Spleen (tissue), 11 donors: ENCODE measurements around the gene HTR4. TPM values are rescaled to one million over a fixed set of nuclear protein-coding genes. Genes with fewer than 3 reads are reported as not detected.

ENCODE experiments used
- DNase-seq: peaks from one replicate; pipeline ENCODE4 v3.0.0-alpha.2; 2020
- H3K27ac ChIP-seq, 8 donors: fragments of 200-600 bp; sonication (generic) in 7 of 8; 1 replicate in 4 of 8; 2 replicates in 4 of 8; pipeline versions ENCODE4 v1.5.0 to v1.8.0; 2016 to 2021; ENCODE audit warnings: inconsistent platforms in 4 of 8, mild to moderate bottlenecking in 4 of 8, moderate library complexity in 1 of 8
- H3K27me3 ChIP-seq, 7 donors: fragments of 200-600 bp; sonication (generic) in 6 of 7; replicated peaks in 1 of 7; 1 replicate in 4 of 7; 2 replicates in 3 of 7; pipeline versions ENCODE4 v1.5.0 to v1.8.0; 2016 to 2021; ENCODE audit warnings: inconsistent platforms in 3 of 7, mild to moderate bottlenecking in 1 of 7
- H3K36me3 ChIP-seq, 6 donors: fragments of 200-600 bp; sonication (generic) in 5 of 6; 1 replicate in 4 of 6; 2 replicates in 2 of 6; pipeline versions ENCODE4 v1.5.0 to v1.8.0; 2016 to 2021; ENCODE audit warnings: inconsistent platforms in 2 of 6
- H3K4me1 ChIP-seq, 6 donors: fragments of 200-600 bp; sonication (generic) in 5 of 6; 1 replicate in 3 of 6; 2 replicates in 3 of 6; pipeline versions ENCODE4 v1.5.0 to v1.8.0; 2016 to 2021; ENCODE audit warnings: inconsistent platforms in 3 of 6
- H3K4me3 ChIP-seq, 8 donors: fragments of 200-600 bp; sonication (generic) in 7 of 8; 1 replicate in 4 of 8; 2 replicates in 4 of 8; pipeline versions ENCODE4 v1.5.0 to v1.8.0; 2016 to 2021; ENCODE audit warnings: inconsistent platforms in 4 of 8, mild to moderate bottlenecking in 4 of 8, moderate library complexity in 2 of 8
- H3K9me3 ChIP-seq, 8 donors: fragments of 200-600 bp; sonication (generic) in 7 of 8; 1 replicate in 4 of 8; 2 replicates in 4 of 8; pipeline versions ENCODE4 v1.5.0 to v1.8.0; 2016 to 2021; ENCODE audit warnings: inconsistent platforms in 4 of 8
- POLR2A ChIP-seq, 3 donors: fragments of 450-650 bp; IDR thresholded peaks; one replicate each; pipeline ENCODE4 v1.5.1; 2017; ENCODE audit warnings: antibody characterized with exemption in 3 of 3, mild to moderate bottlenecking in 1 of 3
- POLR2AphosphoS5 ChIP-seq, 3 donors: sonication (generic); formaldehyde crosslinking; IDR thresholded peaks; one replicate each; pipeline ENCODE4 v1.5.1; 2017; ENCODE audit warnings: antibody characterized with exemption in 3 of 3
- WGBS, 5 donors: extraction: QIAGEN DNeasy Blood & Tissue Kit in 3 of 5; methylation state at CpG; one replicate each; pipeline versions ENCODE4 v1.1.5 to v1.1.7; 2013 to 2018; 5-methylcytosine and 5-hydroxymethylcytosine counted together
- intact Hi-C: fragments of 100-400 bp; cut with DNase I; formaldehyde crosslinking; loops from one replicate; pipeline ENCODE4 v1.15.0; 2023; ENCODE audit warnings: low total_unique reads
- polyA plus RNA-seq, 3 donors: library from polyadenylated mRNA; stranded (reverse); fragments of 200-250 nt; gene quantifications; one replicate each; pipeline ENCODE4 v1.2.1, GENCODE V29; 2013
- total RNA-seq, 7 donors: library from RNA; depleted of rRNA in 3 of 7; stranded (reverse); fragments of >200 nt in 3 of 7; fragmentation: NEBNext Ultra II Directional in 4 of 7; extraction: Animal tissue kit (Norgen Biotek cat#: 25700) in 4 of 7; gene quantifications; one replicate each; pipeline versions ENCODE4 v1.1.0 to v1.2.1, GENCODE V29; 2016 to 2021
- TF ChIP-seq, protein P1 (sequence below), 11 experiments: fragments of 200-600 bp in 7 of 11; fragments of 450-650 bp in 4 of 11; sonication (generic) in 4 of 11; IDR thresholded peaks in 8 of 11; conservative IDR thresholded peaks in 3 of 11; 1 replicate in 7 of 11; 2 replicates in 4 of 11; pipeline versions ENCODE4 v1.4.0 to v1.8.0; 2016 to 2021; ENCODE audit warnings: antibody characterized with exemption in 11 of 11, inconsistent platforms in 4 of 11, mild to moderate bottlenecking in 1 of 11
- donor health status: healthy with polysubstance abuse.
- donor health status: DM: no; HTN: no; CAD: no; lungs with moderate emphysema.
- donor health status: DM: no; HTN: no; CAD: no.
- donor health status: Bipolar disorder and iron deficiency.
- donor health status: healthy.
- donor health status: DM: no; HTN: no; CAD: no.
- donor health status: DM: yes; HTN: yes; CAD: no.

Gene HTR4
- total and polyA plus RNA-seq, 10 donors, result 0.03 to 0.79 (median 0.41) TPM; not detected in 5

DNA sequence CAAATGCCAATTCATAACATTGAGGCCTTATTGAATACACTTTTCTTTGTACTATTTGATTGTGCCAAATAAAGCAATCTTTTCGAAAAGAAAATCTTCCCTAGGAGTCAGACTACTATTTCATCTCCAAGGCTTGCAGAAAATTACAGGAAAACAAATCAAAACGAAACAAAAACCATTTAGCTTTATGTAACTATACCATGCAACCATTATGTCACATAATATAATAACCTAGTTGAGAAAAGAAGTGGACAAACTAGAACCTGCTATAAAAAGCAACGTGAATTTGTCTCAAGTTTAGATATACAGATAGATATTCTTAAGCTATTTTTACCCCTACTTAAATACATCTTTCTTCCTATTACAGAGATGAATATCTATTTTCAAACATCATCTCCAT, 18.0 kb downstream of the HTR4 start:
- Histone ChIP-seq H3K4me3 (no peak overlapping the region), H3K9me3 (no peaks in the 10 kb centered on the region), H3K27ac (no peak overlapping the region), H3K36me3 (no peaks in the 10 kb centered on the region), H3K27me3 (peaks cover 0 to 12% (median 0%) of the 10 kb centered on the region in 7 donors), H3K4me1 (no peaks in the 10 kb centered on the region)
- WGBS, 5 donors, result 62 to 85% (median 72%) methylated on average over 3 of the region's 3 CpGs
- TF ChIP-seq, protein P1, sequence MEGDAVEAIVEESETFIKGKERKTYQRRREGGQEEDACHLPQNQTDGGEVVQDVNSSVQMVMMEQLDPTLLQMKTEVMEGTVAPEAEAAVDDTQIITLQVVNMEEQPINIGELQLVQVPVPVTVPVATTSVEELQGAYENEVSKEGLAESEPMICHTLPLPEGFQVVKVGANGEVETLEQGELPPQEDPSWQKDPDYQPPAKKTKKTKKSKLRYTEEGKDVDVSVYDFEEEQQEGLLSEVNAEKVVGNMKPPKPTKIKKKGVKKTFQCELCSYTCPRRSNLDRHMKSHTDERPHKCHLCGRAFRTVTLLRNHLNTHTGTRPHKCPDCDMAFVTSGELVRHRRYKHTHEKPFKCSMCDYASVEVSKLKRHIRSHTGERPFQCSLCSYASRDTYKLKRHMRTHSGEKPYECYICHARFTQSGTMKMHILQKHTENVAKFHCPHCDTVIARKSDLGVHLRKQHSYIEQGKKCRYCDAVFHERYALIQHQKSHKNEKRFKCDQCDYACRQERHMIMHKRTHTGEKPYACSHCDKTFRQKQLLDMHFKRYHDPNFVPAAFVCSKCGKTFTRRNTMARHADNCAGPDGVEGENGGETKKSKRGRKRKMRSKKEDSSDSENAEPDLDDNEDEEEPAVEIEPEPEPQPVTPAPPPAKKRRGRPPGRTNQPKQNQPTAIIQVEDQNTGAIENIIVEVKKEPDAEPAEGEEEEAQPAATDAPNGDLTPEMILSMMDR (IDR thresholded peaks at IDR 0.05 in 8 of 11, conservative IDR thresholded peaks at IDR 0.05 in 3 of 11), result no peak
- no peak for TF ChIP-seq POLR2AphosphoS5 (IDR thresholded peaks at IDR 0.05)
- TF ChIP-seq POLR2A (IDR thresholded peaks at IDR 0.05), result no peak
- intact Hi-C loops, result no loop called here
- DNase-seq, result no peak

- intact Hi-C loops, result no loop called here
- no peak overlapping the region for H3K4me3 ChIP-seq
- no peaks in the 10 kb centered on the region for H3K4me1 ChIP-seq
- no peak for TF ChIP-seq POLR2AphosphoS5 (IDR thresholded peaks at IDR 0.05)
- TF ChIP-seq POLR2A (IDR thresholded peaks at IDR 0.05), result no peak
- TF ChIP-seq, protein P1 (IDR thresholded peaks at IDR 0.05 in 8 of 11, conservative IDR thresholded peaks at IDR 0.05 in 3 of 11), result no peak
- WGBS, 5 donors, result 58 to 84% (median 79%) methylated on average over 1 of the region's 1 CpG
- no peaks in the 10 kb centered on the region for H3K36me3 ChIP-seq
- H3K27ac ChIP-seq, result no peak overlapping the region
- no peaks in the 10 kb centered on the region for H3K9me3 ChIP-seq
- peaks cover 0 to 12% (median 0%) of the 10 kb centered on the region in 7 donors for H3K27me3 ChIP-seq
- DNase-seq, result no peak
These were observed 18.8 kb downstream of the HTR4 start for GRCh38 chr5:148635321-148636083.

DNA sequence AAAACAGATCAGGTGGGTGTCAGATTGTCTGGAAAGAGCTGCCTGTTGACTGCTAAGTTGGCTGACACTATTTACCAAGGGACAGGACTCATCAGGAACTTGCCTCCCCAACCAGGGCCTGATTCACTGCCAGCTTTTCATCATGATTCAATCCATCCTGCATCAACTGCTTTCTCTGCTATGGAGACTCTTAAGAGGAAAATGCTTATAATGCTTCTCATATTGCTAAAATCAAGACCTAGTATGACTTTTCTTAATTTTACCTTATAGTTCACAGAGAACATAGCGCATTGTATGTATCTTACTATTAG, 21.3 kb downstream of the HTR4 start:
- no peak for DNase-seq
- peaks cover 0 to 12% (median 0%) of the 10 kb centered on the region in 7 donors for H3K27me3 ChIP-seq
- no peaks in the 10 kb centered on the region for H3K36me3 ChIP-seq
- no peak overlapping the region for H3K4me3 ChIP-seq
- H3K27ac ChIP-seq, result no peak overlapping the region
- WGBS, 5 donors, result 88 to 100% (median 93%) methylated on average over 1 of the region's 1 CpG
- H3K9me3 ChIP-seq, result no peaks in the 10 kb centered on the region
- TF ChIP-seq, protein P1 (IDR thresholded peaks at IDR 0.05 in 8 of 11, conservative IDR thresholded peaks at IDR 0.05 in 3 of 11), result no peak
- TF ChIP-seq POLR2A (IDR thresholded peaks at IDR 0.05) (no peak), POLR2AphosphoS5 (IDR thresholded peaks at IDR 0.05) (no peak)
- intact Hi-C loops, result no loop called here
- H3K4me1 ChIP-seq, result no peaks in the 10 kb centered on the region

DNA sequence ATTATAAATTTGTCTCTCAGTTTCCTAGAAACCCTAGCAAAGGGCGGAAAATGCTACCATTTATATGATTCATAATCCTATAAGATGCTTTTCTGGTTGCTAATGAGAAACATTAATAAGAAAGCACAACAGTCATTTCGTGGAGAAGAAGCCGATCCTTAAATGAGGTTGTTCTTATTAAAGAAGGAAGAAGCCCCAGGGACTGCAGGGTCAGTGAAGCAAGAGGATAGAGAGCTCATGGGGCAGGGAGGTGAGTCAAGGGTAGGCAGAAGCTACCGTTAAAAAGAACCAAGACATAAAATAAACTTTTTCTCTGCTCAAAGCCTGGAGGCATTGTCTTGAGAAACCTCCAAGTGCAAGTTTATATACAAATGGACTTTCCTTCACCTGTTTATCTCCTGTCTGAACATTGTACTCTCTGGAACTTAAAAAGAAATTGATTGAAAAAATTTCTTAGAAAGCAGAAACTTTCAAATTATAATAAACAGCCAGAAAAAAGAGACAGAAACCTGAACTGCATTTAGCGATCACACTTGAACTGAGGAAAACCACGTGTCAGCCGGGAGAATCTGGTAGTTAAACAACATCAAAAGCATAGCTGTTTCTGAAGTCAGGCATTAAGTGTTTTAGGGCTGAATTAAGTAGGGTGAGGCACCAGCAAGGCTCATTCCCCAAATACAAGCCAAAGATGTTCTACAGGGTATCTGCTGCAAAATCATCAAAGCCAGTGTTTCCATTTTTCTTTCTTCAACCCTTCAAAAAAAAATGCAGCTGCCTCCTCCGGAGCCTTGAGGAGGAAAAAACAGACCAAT, 21.9 kb downstream of the HTR4 start:
- no peaks in the 10 kb centered on the region for H3K4me1 ChIP-seq
- no peaks in the 10 kb centered on the region for H3K36me3 ChIP-seq
- WGBS, 5 donors, result 43 to 58% (median 52%) methylated on average over 8 of the region's 8 CpGs
- H3K27me3 ChIP-seq, result peaks cover 0 to 12% (median 0%) of the 10 kb centered on the region in 7 donors
- DNase-seq, result no peak
- H3K4me3 ChIP-seq, result no peak overlapping the region
- no peak overlapping the region for H3K27ac ChIP-seq
- H3K9me3 ChIP-seq, result no peaks in the 10 kb centered on the region
- TF ChIP-seq POLR2A (IDR thresholded peaks at IDR 0.05) (no peak), POLR2AphosphoS5 (IDR thresholded peaks at IDR 0.05) (no peak)
- TF ChIP-seq, protein P1 (IDR thresholded peaks at IDR 0.05 in 8 of 11, conservative IDR thresholded peaks at IDR 0.05 in 3 of 11), result no peak
- intact Hi-C loops, result no loop called here
